GM15510 (cell line): Measurements from ENCODE around the gene NINJ2.

ENCODE experiments used
- POLR2A ChIP-seq: IDR thresholded peaks from 3 replicates; pipeline ENCODE4 v1.6.1; 2011; ENCODE audit warnings: borderline replicate concordance; ENCODE audit not compliant: insufficient read length; ENCODE audit errors: extremely low read depth

The NINJ2 gene

GRCh38 chr12:663293-663871, at the start of gene NINJ2:
TSS of gene NINJ2 (minus strand) at chr12:663445. CDS start at chr12:663360, 85 bp downstream.
- TF ChIP-seq POLR2A: no peak

GRCh38 chr12:712172-712863, 49.1 kb upstream of the NINJ2 start:
- TF ChIP-seq POLR2A: no peak

- no peak for TF ChIP-seq POLR2A
Observed at GRCh38 chr12:709455-710020, 46.3 kb upstream of the NINJ2 start.

- no peak for TF ChIP-seq POLR2A
Observed at GRCh38 chr12:704516-705242, 41.4 kb upstream of the NINJ2 start.

- no peak for TF ChIP-seq POLR2A
Observed at GRCh38 chr12:701896-702539, 38.8 kb upstream of the NINJ2 start.

GRCh38 chr12:700016-700415, 36.8 kb upstream of the NINJ2 start:
- no peak for TF ChIP-seq POLR2A

- no peak for TF ChIP-seq POLR2A
Observed at GRCh38 chr12:697481-697880, 34.2 kb upstream of the NINJ2 start.

GRCh38 chr12:694734-695503, 31.7 kb upstream of the NINJ2 start:
- TF ChIP-seq POLR2A: no peak

- no peak for TF ChIP-seq POLR2A
Observed at GRCh38 chr12:693934-694533, 30.8 kb upstream of the NINJ2 start.

- TF ChIP-seq POLR2A: no peak
Observed at GRCh38 chr12:692274-692673, 29.0 kb upstream of the NINJ2 start.

- no peak for TF ChIP-seq POLR2A
Observed at GRCh38 chr12:690466-690865, 27.2 kb upstream of the NINJ2 start.

GRCh38 chr12:685388-685787, 22.1 kb upstream of the NINJ2 start:
- peak; percentile 19 for TF ChIP-seq POLR2A

GRCh38 chr12:684416-684815, 21.2 kb upstream of the NINJ2 start:
- no peak for TF ChIP-seq POLR2A
